ENCODE results near the gene CYP27B1. TPM values are rescaled to one million over a fixed set of nuclear protein-coding genes. Genes with fewer than 3 reads are reported as not detected.

Gene CYP27B1
- total RNA-seq, 1 experiment from 2014 or later = 6.9 TPM

GRCh38 chr12:57793920-57794319, 27.0 kb upstream of the CYP27B1 start:
- BruUV-seq (replicated peaks) = no TSS peak
- no peaks in the 10 kb centered on the region for H3K4me1 Mint-ChIP-seq (ENCODE audit: low read depth, unreplicated experiment)
- no peaks in the 10 kb centered on the region; the same call in 1 of the 2 replicates for H3K36me3 ChIP-seq (ENCODE audit: control insufficient read depth, insufficient read depth, low read length)
- CTCF ChIA-PET = no interaction called here
- H3K4me3 ChIP-seq (ENCODE audit: low read depth, low read length) = no peak overlapping the region
- no peaks in the 10 kb centered on the region for H3K4me1 ChIP-seq
- no peaks in the 10 kb centered on the region for H3K9me3 ChIP-seq
- no peak for DNase-seq
- no peak overlapping the region for H3K4me3 Mint-ChIP-seq (ENCODE audit: unreplicated experiment)
- peaks cover 58% of the 10 kb centered on the region for H3K36me3 Mint-ChIP-seq (ENCODE audit: insufficient read depth, unreplicated experiment)
- no peaks in the 10 kb centered on the region for H3K9me3 Mint-ChIP-seq (ENCODE audit: unreplicated experiment)
- intact Hi-C loops (cut with micrococcal nuclease; ENCODE audit: unreplicated experiment) = no loop called here
- H3K27me3 Mint-ChIP-seq (ENCODE audit: insufficient read depth, unreplicated experiment) = no peaks in the 10 kb centered on the region
- H3K27me3 ChIP-seq (replicated peaks; ENCODE audit: control insufficient read depth, insufficient read depth, low read length) = no peaks in the 10 kb centered on the region
- TF ChIP-seq CTCF (IDR thresholded peaks at IDR 0.05; ENCODE audit: insufficient read depth in 1 of 2, low read depth in 1 of 2, low read length in 1 of 2, severe bottlenecking in 1 of 2, unreplicated experiment in 1 of 2) = no peak
- H3K27ac Mint-ChIP-seq (ENCODE audit: unreplicated experiment) = no peak overlapping the region
- POLR2A ChIA-PET = no interaction called here

GRCh38 chr12:57783861-57784260, 17.0 kb upstream of the CYP27B1 start:
- Histone ChIP-seq H3K36me3 (ENCODE audit: control insufficient read depth, insufficient read depth, low read length) (peaks cover 2% of the 10 kb centered on the region; the same call in 1 of the 2 replicates), H3K4me3 (ENCODE audit: low read depth, low read length) (no peak overlapping the region), H3K27me3 (replicated peaks; ENCODE audit: control insufficient read depth, insufficient read depth, low read length) (no peaks in the 10 kb centered on the region), H3K9me3 (no peaks in the 10 kb centered on the region), H3K4me1 (no peaks in the 10 kb centered on the region)
- no peaks in the 10 kb centered on the region for H3K9me3 Mint-ChIP-seq (ENCODE audit: unreplicated experiment)
- no peak overlapping the region for H3K27ac Mint-ChIP-seq (ENCODE audit: unreplicated experiment)
- peaks cover 32% of the 10 kb centered on the region for H3K36me3 Mint-ChIP-seq (ENCODE audit: insufficient read depth, unreplicated experiment)
- TF ChIP-seq CTCF (IDR thresholded peaks at IDR 0.05; ENCODE audit: insufficient read depth in 1 of 2, low read depth in 1 of 2, low read length in 1 of 2, severe bottlenecking in 1 of 2, unreplicated experiment in 1 of 2) = no peak
- no peaks in the 10 kb centered on the region for H3K4me1 Mint-ChIP-seq (ENCODE audit: low read depth, unreplicated experiment)
- peak overlapping the region; percentile 92 for H3K4me3 Mint-ChIP-seq (ENCODE audit: unreplicated experiment)
- intact Hi-C loops (cut with micrococcal nuclease; ENCODE audit: unreplicated experiment) = no loop called here
- no peaks in the 10 kb centered on the region for H3K27me3 Mint-ChIP-seq (ENCODE audit: insufficient read depth, unreplicated experiment)
- CTCF ChIA-PET = no interaction called here
- POLR2A ChIA-PET = no interaction called here
- TSS peak; percentile 55 for BruUV-seq (replicated peaks)
- DNase-seq = no peak

- Mint-ChIP-seq H3K4me1 (ENCODE audit: low read depth, unreplicated experiment) (no peaks in the 10 kb centered on the region), H3K9me3 (ENCODE audit: unreplicated experiment) (no peaks in the 10 kb centered on the region), H3K36me3 (ENCODE audit: insufficient read depth, unreplicated experiment) (peaks cover 27% of the 10 kb centered on the region), H3K27me3 (ENCODE audit: insufficient read depth, unreplicated experiment) (no peaks in the 10 kb centered on the region), H3K4me3 (ENCODE audit: unreplicated experiment) (peak overlapping the region; percentile 92), H3K27ac (ENCODE audit: unreplicated experiment) (no peak overlapping the region)
- Histone ChIP-seq H3K4me1 (no peaks in the 10 kb centered on the region), H3K36me3 (ENCODE audit: control insufficient read depth, insufficient read depth, low read length) (peaks cover 2% of the 10 kb centered on the region; the same call in 1 of the 2 replicates), H3K4me3 (ENCODE audit: low read depth, low read length) (peak overlapping the region; percentile 99), H3K27me3 (replicated peaks; ENCODE audit: control insufficient read depth, insufficient read depth, low read length) (no peaks in the 10 kb centered on the region), H3K9me3 (no peaks in the 10 kb centered on the region)
- ChIA-PET CTCF (interaction anchor here (0.6 to 1.0 kb wide), 6 partner anchors 9 to 81 kb away, joined by 3 to 4 read pairs (median 4); partner anchors contain the start of genes EEF1AKMT3 and METTL1), POLR2A (interaction anchor here (1.0 kb wide), 1 partner anchor 11 kb away, joined by 7 read pairs; the partner anchor contains the start of genes EEF1AKMT3 and METTL1)
- intact Hi-C loops (cut with micrococcal nuclease; ENCODE audit: unreplicated experiment) = no loop called here
- no peak for TF ChIP-seq CTCF (IDR thresholded peaks at IDR 0.05; ENCODE audit: insufficient read depth in 1 of 2, low read depth in 1 of 2, low read length in 1 of 2, severe bottlenecking in 1 of 2, unreplicated experiment in 1 of 2)
- no peak for DNase-seq
- no TSS peak for BruUV-seq (replicated peaks)
These were observed 16.6 kb upstream of the CYP27B1 start for GRCh38 chr12:57783466-57783801.
